IgD-negative memory B cell (primary cell): Measurements from ENCODE around the gene DCN. TPM values are rescaled to one million over a fixed set of nuclear protein-coding genes. Genes with fewer than 3 reads are reported as not detected.

ENCODE experiments used
- H3K27ac Mint-ChIP-seq, 3 donors: one replicate each; pipeline ENCODE4 v1.8.0; 2020 to 2022; ENCODE audit warnings: mild to moderate bottlenecking in 3 of 3, mixed read lengths in 3 of 3, moderate library complexity in 1 of 3
- H3K27me3 Mint-ChIP-seq: one replicate; pipeline ENCODE4 v1.8.0; 2021; ENCODE audit warnings: mixed read lengths
- H3K36me3 Mint-ChIP-seq: one replicate; pipeline ENCODE4 v1.8.0; 2020; ENCODE audit warnings: mild to moderate bottlenecking, mixed read lengths
- H3K4me1 Mint-ChIP-seq, 3 donors: one replicate each; pipeline ENCODE4 v1.8.0; 2020 to 2022; ENCODE audit warnings: mixed read lengths in 3 of 3, mild to moderate bottlenecking in 1 of 3
- H3K4me3 Mint-ChIP-seq, 4 donors: one replicate each; pipeline ENCODE4 v1.8.0; 2020 to 2022; ENCODE audit warnings: mild to moderate bottlenecking in 4 of 4, mixed read lengths in 4 of 4, moderate library complexity in 3 of 4
- H3K9me3 Mint-ChIP-seq, 3 donors: one replicate each; pipeline ENCODE4 v1.8.0; 2020 to 2021; ENCODE audit warnings: mixed read lengths in 3 of 3, mild to moderate bottlenecking in 1 of 3
- polyA plus RNA-seq: library from polyadenylated mRNA; unstranded; fragments of 300-500 nt; fragmentation: Illumina TruSeq; gene quantifications from one replicate; pipeline ENCODE4 v1.2.3, GENCODE V29; 2021

DCN gene
- polyA plus RNA-seq, 1 donor from 2014 or later, result not detected

GRCh38 chr12:91177381-91177780 is 5.2 kb downstream of the DCN start:
- no peak overlapping the region for H3K27ac Mint-ChIP-seq
- H3K9me3 Mint-ChIP-seq, result no peaks in the 10 kb centered on the region
- H3K4me1 Mint-ChIP-seq, result peaks cover 0 to 4% (median 0%) of the 10 kb centered on the region in 3 donors
- H3K4me3 Mint-ChIP-seq, result no peak overlapping the region
- H3K36me3 Mint-ChIP-seq, result no peaks in the 10 kb centered on the region
- no peaks in the 10 kb centered on the region for H3K27me3 Mint-ChIP-seq

- Mint-ChIP-seq H3K27ac (no peak overlapping the region), H3K36me3 (no peaks in the 10 kb centered on the region), H3K4me3 (no peak overlapping the region), H3K27me3 (no peaks in the 10 kb centered on the region), H3K9me3 (no peaks in the 10 kb centered on the region), H3K4me1 (peaks cover 0 to 4% (median 0%) of the 10 kb centered on the region in 3 donors)
Measured at GRCh38 chr12:91176915-91177314, 5.7 kb downstream of the DCN start.

- Mint-ChIP-seq H3K9me3 (no peaks in the 10 kb centered on the region), H3K4me3 (no peak overlapping the region), H3K27ac (no peak overlapping the region), H3K4me1 (peaks cover 0 to 4% (median 0%) of the 10 kb centered on the region in 3 donors), H3K27me3 (no peaks in the 10 kb centered on the region), H3K36me3 (no peaks in the 10 kb centered on the region)
Measured at GRCh38 chr12:91176358-91176757, 6.3 kb downstream of the DCN start.

- Mint-ChIP-seq H3K4me1 (no peaks in the 10 kb centered on the region), H3K27ac (no peak overlapping the region), H3K27me3 (no peaks in the 10 kb centered on the region), H3K4me3 (no peak overlapping the region), H3K9me3 (no peaks in the 10 kb centered on the region), H3K36me3 (no peaks in the 10 kb centered on the region)
Measured at GRCh38 chr12:91173124-91173523, 9.5 kb downstream of the DCN start.

- Mint-ChIP-seq H3K36me3 (no peaks in the 10 kb centered on the region), H3K27ac (no peak overlapping the region), H3K4me3 (no peak overlapping the region), H3K4me1 (no peaks in the 10 kb centered on the region), H3K27me3 (no peaks in the 10 kb centered on the region), H3K9me3 (no peaks in the 10 kb centered on the region)
Measured at GRCh38 chr12:91172096-91172495, 10.5 kb downstream of the DCN start.

GRCh38 chr12:91171476-91171875 is 11.1 kb downstream of the DCN start:
- no peak overlapping the region for H3K4me3 Mint-ChIP-seq

GRCh38 chr12:91163116-91163515 is 19.5 kb downstream of the DCN start:
- H3K9me3 Mint-ChIP-seq, result peaks cover 0 to 4% (median 0%) of the 10 kb centered on the region in 3 donors
- no peaks in the 10 kb centered on the region for H3K36me3 Mint-ChIP-seq
- no peak overlapping the region for H3K4me3 Mint-ChIP-seq
- H3K27me3 Mint-ChIP-seq, result no peaks in the 10 kb centered on the region
- no peaks in the 10 kb centered on the region for H3K4me1 Mint-ChIP-seq
- no peak overlapping the region for H3K27ac Mint-ChIP-seq

More at GRCh38 chr12:91171476-91171875, 11.1 kb downstream of the DCN start:
- Mint-ChIP-seq H3K4me1 (no peaks in the 10 kb centered on the region), H3K27ac (no peak overlapping the region), H3K9me3 (no peaks in the 10 kb centered on the region), H3K36me3 (no peaks in the 10 kb centered on the region), H3K27me3 (no peaks in the 10 kb centered on the region)

GRCh38 chr12:91161009-91161408 is 21.6 kb downstream of the DCN start:
- Mint-ChIP-seq H3K36me3 (no peaks in the 10 kb centered on the region), H3K27me3 (no peaks in the 10 kb centered on the region), H3K27ac (no peak overlapping the region), H3K4me3 (no peak overlapping the region), H3K9me3 (peaks cover 0 to 4% (median 0%) of the 10 kb centered on the region in 3 donors), H3K4me1 (no peaks in the 10 kb centered on the region)

GRCh38 chr12:91155990-91156389 is 26.6 kb downstream of the DCN start:
- Mint-ChIP-seq H3K27ac (no peak overlapping the region), H3K36me3 (no peaks in the 10 kb centered on the region), H3K9me3 (no peaks in the 10 kb centered on the region), H3K4me1 (no peaks in the 10 kb centered on the region), H3K4me3 (peak overlapping the region in 1 of 4 donors; percentile 27), H3K27me3 (no peaks in the 10 kb centered on the region)

- Mint-ChIP-seq H3K27me3 (no peaks in the 10 kb centered on the region), H3K4me1 (no peaks in the 10 kb centered on the region), H3K27ac (no peak overlapping the region), H3K36me3 (no peaks in the 10 kb centered on the region), H3K9me3 (peaks cover 0 to 4% (median 3%) of the 10 kb centered on the region in 3 donors), H3K4me3 (no peak overlapping the region)
Measured at GRCh38 chr12:91154131-91154530, 28.5 kb downstream of the DCN start.

- peaks cover 0 to 5% (median 3%) of the 10 kb centered on the region in 3 donors for H3K9me3 Mint-ChIP-seq
- H3K36me3 Mint-ChIP-seq, result no peaks in the 10 kb centered on the region
- H3K27ac Mint-ChIP-seq, result no peak overlapping the region
- no peaks in the 10 kb centered on the region for H3K4me1 Mint-ChIP-seq
- peaks cover 1% of the 10 kb centered on the region for H3K27me3 Mint-ChIP-seq
- no peak overlapping the region for H3K4me3 Mint-ChIP-seq
Measured at GRCh38 chr12:91144053-91144452, 38.6 kb downstream of the DCN start.

GRCh38 chr12:91143206-91143605 is 39.4 kb downstream of the DCN start:
- H3K4me1 Mint-ChIP-seq, result no peaks in the 10 kb centered on the region
- peaks cover 0 to 5% (median 0%) of the 10 kb centered on the region in 3 donors for H3K9me3 Mint-ChIP-seq
- H3K27me3 Mint-ChIP-seq, result peaks cover 1% of the 10 kb centered on the region
- H3K27ac Mint-ChIP-seq, result no peak overlapping the region
- H3K36me3 Mint-ChIP-seq, result no peaks in the 10 kb centered on the region
- no peak overlapping the region for H3K4me3 Mint-ChIP-seq

- Mint-ChIP-seq H3K4me1 (no peaks in the 10 kb centered on the region), H3K9me3 (peaks cover 0 to 5% (median 0%) of the 10 kb centered on the region in 3 donors), H3K4me3 (no peak overlapping the region), H3K27me3 (peaks cover 1% of the 10 kb centered on the region), H3K36me3 (no peaks in the 10 kb centered on the region), H3K27ac (no peak overlapping the region)
Measured at GRCh38 chr12:91142221-91142631, 40.4 kb downstream of the DCN start.

- Mint-ChIP-seq H3K36me3 (no peaks in the 10 kb centered on the region), H3K4me3 (no peak overlapping the region), H3K27me3 (peaks cover 1% of the 10 kb centered on the region), H3K4me1 (no peaks in the 10 kb centered on the region), H3K27ac (no peak overlapping the region), H3K9me3 (peaks cover 0 to 5% (median 1%) of the 10 kb centered on the region in 3 donors)
Measured at GRCh38 chr12:91140026-91140931, 42.3 kb downstream of the DCN start.

GRCh38 chr12:91139286-91139685 is 43.3 kb downstream of the DCN start:
- Mint-ChIP-seq H3K9me3 (peaks cover 0 to 5% (median 4%) of the 10 kb centered on the region in 3 donors), H3K36me3 (no peaks in the 10 kb centered on the region), H3K27ac (no peak overlapping the region), H3K27me3 (peaks cover 1% of the 10 kb centered on the region), H3K4me3 (no peak overlapping the region), H3K4me1 (no peaks in the 10 kb centered on the region)
